Left ventricle myocardium inferior (tissue), 1 donor: ENCODE data around the gene MUC7. TPM values are rescaled to one million over a fixed set of nuclear protein-coding genes. Genes with fewer than 3 reads are reported as not detected.
A peak's percentile ranks its signal among the peaks of the same experiment; 100 is the strongest.

Experiments used
- DNase-seq: peaks from one replicate; pipeline ENCODE4 v3.0.0-alpha.2; 2020
- H3K27ac ChIP-seq: fragments of 200-600 bp; replicated peaks from 2 replicates; pipeline ENCODE4 v1.8.0; 2021
- H3K27me3 ChIP-seq: fragments of 200-600 bp; 2 replicates; pipeline ENCODE4 v1.8.0; 2021; ENCODE audit warnings: low read depth
- H3K36me3 ChIP-seq: fragments of 200-600 bp; 2 replicates; pipeline ENCODE4 v1.8.0; 2021
- H3K4me1 ChIP-seq: fragments of 200-600 bp; 2 replicates; pipeline ENCODE4 v1.8.0; 2021
- H3K4me3 ChIP-seq: fragments of 200-600 bp; 2 replicates; pipeline ENCODE4 v1.8.0; 2021; ENCODE audit warnings: mild to moderate bottlenecking, moderate library complexity
- H3K9me3 ChIP-seq: fragments of 200-600 bp; replicated peaks from 2 replicates; pipeline ENCODE4 v1.8.0; 2021
- CTCF ChIP-seq: fragments of 200-600 bp; IDR thresholded peaks from 2 replicates; pipeline ENCODE4 v1.8.0; 2021; ENCODE audit warnings: antibody characterized with exemption, mild to moderate bottlenecking, borderline replicate concordance
- intact Hi-C: fragments of 100-400 bp; cut with micrococcal nuclease; formaldehyde crosslinking; loops from one replicate; pipeline ENCODE4 v1.11.0; 2022
- total RNA-seq: library from RNA; stranded (reverse); fragmentation: NEBNext Ultra II Directional; extraction: Animal tissue kit (Norgen Biotek cat#: 25700); gene quantifications from one replicate; pipeline ENCODE4 v1.2.1, GENCODE V29; 2021
- donor health status: DM: no; HTN: yes; CAD: no; lungs with severe emphysema.

MUC7 gene
- total RNA-seq, 1 donor from 2014 or later: not detected

GRCh38 chr4:70504733-70505132 is 32.7 kb downstream of the MUC7 start:
- TF ChIP-seq CTCF: no peak
- DNase-seq: no peak
- Histone ChIP-seq H3K27ac (no peak overlapping the region), H3K27me3 (peaks cover 26% of the 10 kb centered on the region), H3K9me3 (no peaks in the 10 kb centered on the region), H3K4me3 (no peak overlapping the region), H3K4me1 (no peaks in the 10 kb centered on the region), H3K36me3 (no peaks in the 10 kb centered on the region)
- intact Hi-C loops: no loop called here

GRCh38 chr4:70505151-70505748 is 33.3 kb downstream of the MUC7 start:
- H3K27ac ChIP-seq: no peak overlapping the region
- H3K4me1 ChIP-seq: no peaks in the 10 kb centered on the region
- no peak for DNase-seq
- intact Hi-C loops: no loop called here
- TF ChIP-seq CTCF: peak; percentile 83
- H3K27me3 ChIP-seq: peaks cover 26% of the 10 kb centered on the region
- H3K9me3 ChIP-seq: no peaks in the 10 kb centered on the region
- no peaks in the 10 kb centered on the region for H3K36me3 ChIP-seq
- H3K4me3 ChIP-seq: no peak overlapping the region

- intact Hi-C loops: no loop called here
- H3K4me1 ChIP-seq: no peaks in the 10 kb centered on the region
- peaks cover 27% of the 10 kb centered on the region for H3K27me3 ChIP-seq
- no peaks in the 10 kb centered on the region for H3K9me3 ChIP-seq
- H3K36me3 ChIP-seq: no peaks in the 10 kb centered on the region
- no peak for DNase-seq
- no peak for TF ChIP-seq CTCF
- H3K4me3 ChIP-seq: no peak overlapping the region
- H3K27ac ChIP-seq: no peak overlapping the region
Measured at GRCh38 chr4:70508801-70509200, 36.8 kb downstream of the MUC7 start.

- intact Hi-C loops: no loop called here
- H3K9me3 ChIP-seq: no peaks in the 10 kb centered on the region
- no peak overlapping the region for H3K4me3 ChIP-seq
- no peaks in the 10 kb centered on the region for H3K4me1 ChIP-seq
- no peak overlapping the region for H3K27ac ChIP-seq
- peaks cover 21% of the 10 kb centered on the region for H3K27me3 ChIP-seq
- DNase-seq: no peak
- no peak for TF ChIP-seq CTCF
- H3K36me3 ChIP-seq: no peaks in the 10 kb centered on the region
Measured at GRCh38 chr4:70511365-70511764, 39.4 kb downstream of the MUC7 start.

- no peak overlapping the region for H3K4me3 ChIP-seq
- H3K27me3 ChIP-seq: peaks cover 3% of the 10 kb centered on the region
- no peaks in the 10 kb centered on the region for H3K36me3 ChIP-seq
- H3K9me3 ChIP-seq: no peaks in the 10 kb centered on the region
- H3K27ac ChIP-seq: no peak overlapping the region
- TF ChIP-seq CTCF: no peak
- no peaks in the 10 kb centered on the region for H3K4me1 ChIP-seq
- DNase-seq: no peak
- intact Hi-C loops: no loop called here
Measured at GRCh38 chr4:70515367-70516250, 43.6 kb downstream of the MUC7 start.
